HepG2 (cell line): Measurements from ENCODE around the gene KRTAP10-5. TPM values are rescaled to one million over a fixed set of nuclear protein-coding genes. Genes with fewer than 3 reads are reported as not detected.

Experiments used
- AKNA ChIP-seq: sonication (generic); formaldehyde crosslinking; IDR thresholded peaks from 2 replicates; pipeline ENCODE4 v1.4.0; 2020; ENCODE audit warnings: missing genetic modification reagents, borderline replicate concordance
- ARID5B ChIP-seq: IDR thresholded peaks from 2 replicates; pipeline ENCODE4 v1.4.0; 2020; ENCODE audit warnings: mild to moderate bottlenecking, missing genetic modification reagents
- CEBPB ChIP-seq: IDR thresholded peaks from 2 replicates; pipeline ENCODE4 v1.6.1; 2011; ENCODE audit warnings: low read depth, low read length, improper control_type of control experiment, borderline replicate concordance
- CEBPG ChIP-seq: IDR thresholded peaks from 2 replicates; pipeline ENCODE4 v1.6.1; 2016
- HNRNPK ChIP-seq: fragments of 200-400 bp; formaldehyde crosslinking; IDR thresholded peaks from 2 replicates; pipeline ENCODE4 v1.6.1; 2018; ENCODE audit warnings: low read length, low read depth, moderate library complexity, mild to moderate bottlenecking; ENCODE audit not compliant: poor library complexity, severe bottlenecking
- IKZF1 ChIP-seq: fragments of 450-650 bp; IDR thresholded peaks from 2 replicates; pipeline ENCODE4 v1.7.1; 2016
- ISL2 ChIP-seq: sonication (generic); formaldehyde crosslinking; IDR thresholded peaks from 2 replicates; pipeline ENCODE4 v1.5.0; 2020; ENCODE audit warnings: missing genetic modification reagents
- MXD4 ChIP-seq: IDR thresholded peaks from 2 replicates; pipeline ENCODE4 v1.6.1; 2016; ENCODE audit warnings: mild to moderate bottlenecking, missing biosample characterization, missing genetic modification reagents
- NCOA2 ChIP-seq: sonication (generic); formaldehyde crosslinking; IDR thresholded peaks from 2 replicates; pipeline ENCODE4 v1.8.0; 2022; ENCODE audit warnings: inconsistent platforms
- POLR2AphosphoS5 ChIP-seq: IDR thresholded peaks from 2 replicates; pipeline ENCODE4 v1.6.1; 2012; ENCODE audit warnings: low read depth, low read length
- SATB2 ChIP-seq: sonication (generic); formaldehyde crosslinking; IDR thresholded peaks from 2 replicates; pipeline ENCODE4 v1.5.0; 2020; ENCODE audit warnings: missing genetic modification reagents
- TCF7 ChIP-seq: sonication (generic); IDR thresholded peaks from 2 replicates; pipeline ENCODE4 v1.6.1; 2016; ENCODE audit warnings: antibody characterized with exemption, low read depth
- TRIM22 ChIP-seq: fragments of 450-650 bp; IDR thresholded peaks from 2 replicates; pipeline ENCODE4 v1.6.1; 2017
- ZNF101 ChIP-seq: sonication (generic); formaldehyde crosslinking; IDR thresholded peaks from 2 replicates; pipeline ENCODE4 v1.4.0; 2020; ENCODE audit warnings: mild to moderate bottlenecking, low read depth, missing genetic modification reagents, borderline replicate concordance
- ZNF577 ChIP-seq: sonication (generic); formaldehyde crosslinking; IDR thresholded peaks from 2 replicates; pipeline ENCODE4 v1.4.0; 2020; ENCODE audit warnings: mild to moderate bottlenecking, low read depth, missing genetic modification reagents, borderline replicate concordance
- ZNF790 ChIP-seq: sonication (generic); formaldehyde crosslinking; IDR thresholded peaks from 2 replicates; pipeline ENCODE4 v1.8.0; 2022; ENCODE audit warnings: missing genetic modification reagents, mild to moderate bottlenecking, borderline replicate concordance
- polyA plus RNA-seq, 8 experiments: library from polyadenylated mRNA; depleted of rRNA in 3 of 8; stranded (reverse) in 7 of 8; unstranded in 1 of 8; fragments of >200 nt; fragmentation: Illumina TruSeq in 4 of 8; extraction: Trizol in 4 of 8; gene quantifications; 2 replicates each; pipeline versions ENCODE4 v1.2.1 to v1.2.3, GENCODE V29; 2011 to 2016; ENCODE audit warnings: low read depth in 4 of 8, missing spikeins in 1 of 8, mixed read lengths in 1 of 8; ENCODE audit not compliant: insufficient read depth in 1 of 8
- total RNA-seq, 5 experiments: library from RNA; depleted of rRNA; stranded (reverse); fragments of >200 nt; fragmentation: Illumina TruSeq; extraction: Trizol; gene quantifications; 2 replicates each; pipeline ENCODE4 v1.2.3, GENCODE V29; 2016; ENCODE audit warnings: low read depth in 1 of 5
- TF ChIP-seq, protein P1 (sequence below): sonication (generic); formaldehyde crosslinking; IDR thresholded peaks from 2 replicates; pipeline ENCODE4 v1.4.0; 2020; ENCODE audit warnings: mild to moderate bottlenecking, missing genetic modification reagents

Gene KRTAP10-5
- total and polyA plus RNA-seq, 2 of the 13 experiments (the other 11 are each of a cell fraction or from before 2014, with no cell fraction given) = not detected

DNA sequence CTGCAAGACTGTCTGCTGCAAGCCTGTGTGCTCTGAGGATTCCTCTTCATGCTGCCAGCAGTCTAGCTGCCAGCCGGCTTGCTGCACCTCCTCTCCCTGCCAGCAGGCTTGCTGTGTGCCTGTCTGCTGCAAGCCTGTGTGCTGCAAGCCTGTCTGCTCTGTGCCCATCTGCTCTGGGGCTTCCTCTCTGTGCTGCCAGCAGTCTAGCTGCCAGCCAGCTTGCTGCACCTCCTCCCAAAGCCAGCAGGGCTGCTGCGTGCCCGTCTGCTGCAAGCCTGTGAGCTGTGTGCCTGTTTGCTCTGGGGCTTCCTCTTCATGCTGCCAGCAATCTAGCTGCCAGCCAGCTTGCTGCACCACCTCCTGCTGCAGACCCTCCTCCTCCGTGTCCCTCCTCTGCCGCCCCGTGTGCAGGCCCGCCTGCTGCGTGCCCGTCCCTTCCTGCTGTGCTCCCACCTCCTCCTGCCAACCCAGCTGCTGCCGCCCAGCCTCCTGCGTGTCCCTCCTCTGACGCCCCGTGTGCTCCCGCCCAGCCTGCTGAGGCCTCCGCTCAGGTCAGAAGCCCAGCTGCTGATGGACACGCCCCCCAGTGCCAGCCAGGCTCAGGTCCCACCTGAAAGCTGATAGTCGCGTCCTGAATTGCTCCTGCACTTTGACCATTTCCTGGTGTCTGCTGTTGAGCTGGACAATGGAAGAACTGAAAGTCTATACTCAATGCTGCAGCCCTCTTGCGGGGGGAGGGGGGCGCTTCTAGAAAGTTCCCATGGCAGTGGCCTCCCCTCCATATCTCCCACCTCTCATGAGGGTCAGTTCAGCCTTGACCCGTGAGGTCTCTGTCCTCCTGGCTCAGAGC is 5.7 kb downstream of the KRTAP10-5 start (continued):
- TF ChIP-seq AKNA (no peak), ARID5B (CRISPR knock-in tag) (peak; percentile 61), SATB2 (CRISPR knock-in tag) (no peak), ZNF790 (CRISPR knock-in tag) (no peak), CEBPB (no peak), ZNF577 (CRISPR knock-in tag) (no peak), HNRNPK (no peak), ISL2 (0 out of 2 replicates have a peak, but pooled peaks have one; percentile 51), MXD4 (no peak), TCF7 (no peak), IKZF1 (no peak), ZNF101 (no peak), TRIM22 (no peak), CEBPG (CRISPR knock-in tag) (peak; percentile 31; the same call in 1 of the 2 replicates), POLR2AphosphoS5 (no peak), NCOA2 (CRISPR knock-in tag) (no peak)
- TF ChIP-seq, protein P1, sequence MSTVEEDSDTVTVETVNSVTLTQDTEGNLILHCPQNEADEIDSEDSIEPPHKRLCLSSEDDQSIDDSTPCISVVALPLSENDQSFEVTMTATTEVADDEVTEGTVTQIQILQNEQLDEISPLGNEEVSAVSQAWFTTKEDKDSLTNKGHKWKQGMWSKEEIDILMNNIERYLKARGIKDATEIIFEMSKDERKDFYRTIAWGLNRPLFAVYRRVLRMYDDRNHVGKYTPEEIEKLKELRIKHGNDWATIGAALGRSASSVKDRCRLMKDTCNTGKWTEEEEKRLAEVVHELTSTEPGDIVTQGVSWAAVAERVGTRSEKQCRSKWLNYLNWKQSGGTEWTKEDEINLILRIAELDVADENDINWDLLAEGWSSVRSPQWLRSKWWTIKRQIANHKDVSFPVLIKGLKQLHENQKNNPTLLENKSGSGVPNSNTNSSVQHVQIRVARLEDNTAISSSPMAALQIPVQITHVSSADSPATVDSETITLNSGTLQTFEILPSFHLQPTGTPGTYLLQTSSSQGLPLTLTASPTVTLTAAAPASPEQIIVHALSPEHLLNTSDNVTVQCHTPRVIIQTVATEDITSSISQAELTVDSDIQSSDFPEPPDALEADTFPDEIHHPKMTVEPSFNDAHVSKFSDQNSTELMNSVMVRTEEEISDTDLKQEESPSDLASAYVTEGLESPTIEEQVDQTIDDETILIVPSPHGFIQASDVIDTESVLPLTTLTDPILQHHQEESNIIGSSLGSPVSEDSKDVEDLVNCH = no peak
